Karpas-422 (cell line): ENCODE results near the gene PORCN. TPM values are rescaled to one million over a fixed set of nuclear protein-coding genes. Genes with fewer than 3 reads are reported as not detected.

Experiments used
- DNase-seq: peaks from one replicate; pipeline ENCODE4 v3.0.0-alpha.2; 2015
- H2AFZ ChIP-seq: fragments of 200-600 bp; sonication (generic); 2 replicates; pipeline ENCODE4 v1.6.1; 2014; ENCODE audit warnings: antibody characterized with exemption, low read length, mixed read lengths
- H3K27ac ChIP-seq: fragments of 200-600 bp; sonication (generic); 2 replicates; pipeline ENCODE4 v1.5.1; 2014; ENCODE audit warnings: mild to moderate bottlenecking, low read length, moderate library complexity
- H3K27me3 ChIP-seq: fragments of 200-600 bp; sonication (generic); 2 replicates; pipeline ENCODE4 v1.6.1; 2014; ENCODE audit warnings: low read length, mixed read lengths
- H3K36me3 ChIP-seq: fragments of 200-600 bp; sonication (generic); 2 replicates; pipeline ENCODE4 v1.6.1; 2014; ENCODE audit warnings: low read length, mixed read lengths; ENCODE audit not compliant: insufficient read depth
- H3K4me1 ChIP-seq: fragments of 200-600 bp; sonication (generic); 2 replicates; pipeline ENCODE4 v1.6.1; 2014; ENCODE audit warnings: mild to moderate bottlenecking, low read length, mixed read lengths
- H3K4me2 ChIP-seq: fragments of 200-600 bp; sonication (generic); 2 replicates; pipeline ENCODE4 v1.6.1; 2014; ENCODE audit warnings: low read length, low read depth, mild to moderate bottlenecking; ENCODE audit not compliant: poor library complexity, severe bottlenecking
- H3K4me3 ChIP-seq: fragments of 200-600 bp; sonication (generic); 2 replicates; pipeline ENCODE4 v1.5.1; 2014; ENCODE audit warnings: mild to moderate bottlenecking, antibody characterized with exemption, low read length, mixed read lengths
- H3K79me2 ChIP-seq: fragments of 200-600 bp; sonication (generic); 2 replicates; pipeline ENCODE4 v1.6.1; 2014; ENCODE audit warnings: mild to moderate bottlenecking, low read length, mixed read lengths
- H3K9ac ChIP-seq: fragments of 200-600 bp; sonication (generic); 2 replicates; pipeline ENCODE4 v1.6.0; 2014; ENCODE audit warnings: low read length
- H3K9me2 ChIP-seq: fragments of 200-600 bp; sonication (generic), shearing (Covaris generic); replicated peaks from 2 replicates; pipeline ENCODE4 v1.6.0; 2014; ENCODE audit warnings: mild to moderate bottlenecking, low read length, moderate library complexity; ENCODE audit not compliant: insufficient read depth
- H3K9me3 ChIP-seq: fragments of 300-700, 200-600 bp; sonication (generic); 2 replicates; pipeline ENCODE4 v1.6.1; 2014; ENCODE audit warnings: low read length, mixed read lengths
- H4K20me1 ChIP-seq: fragments of 200-600 bp; sonication (generic); 2 replicates; pipeline ENCODE4 v1.6.1; 2014; ENCODE audit warnings: mild to moderate bottlenecking, antibody characterized with exemption, low read length, low read depth; ENCODE audit not compliant: insufficient read depth
- total RNA-seq: library from RNA; depleted of rRNA; stranded (reverse); fragments of >200 nt; shearing (Covaris generic); gene quantifications from 2 replicates; pipeline ENCODE4 v1.2.3, GENCODE V29; 2014; ENCODE audit warnings: low replicate concordance; rRNA removed

The PORCN gene
- 0.29 TPM in 1 of 2 replicates, not detected in the other for total RNA-seq

GRCh38 chrX:48508400-48509244, at the start of gene PORCN:
TSS of gene PORCN (plus strand) at chrX:48508992. CDS start at chrX:48509821, 829 bp downstream.
- H3K9me3 ChIP-seq = no peaks in the 10 kb centered on the region
- H3K79me2 ChIP-seq = no peaks in the 10 kb centered on the region
- H3K27me3 ChIP-seq = no peaks in the 10 kb centered on the region
- no peak within 1 kb of the TSS for H2AFZ ChIP-seq
- no peak within 1 kb of the TSS for H3K9ac ChIP-seq
- peaks cover 7% of the 10 kb centered on the region; the same call in 1 of the 2 replicates for H4K20me1 ChIP-seq
- peaks cover 15% of the 10 kb centered on the region for H3K4me1 ChIP-seq
- peak; percentile 91 for DNase-seq
- no peaks in the 10 kb centered on the region for H3K9me2 ChIP-seq
- peak within 1 kb of the TSS; percentile 69 for H3K4me2 ChIP-seq
- H3K27ac ChIP-seq = no peak within 1 kb of the TSS
- no peaks in the 10 kb centered on the region for H3K36me3 ChIP-seq
- peak within 1 kb of the TSS; percentile 56; the same call in 1 of the 2 replicates for H3K4me3 ChIP-seq

- Histone ChIP-seq H3K9me3 (no peaks in the 10 kb centered on the region), H3K4me1 (no peaks in the 10 kb centered on the region), H3K79me2 (no peaks in the 10 kb centered on the region), H3K4me3 (no peak overlapping the region), H3K9ac (no peak overlapping the region), H3K27me3 (no peaks in the 10 kb centered on the region), H3K36me3 (no peaks in the 10 kb centered on the region), H3K27ac (no peak overlapping the region), H2AFZ (no peak overlapping the region), H3K9me2 (no peaks in the 10 kb centered on the region), H4K20me1 (no peaks in the 10 kb centered on the region), H3K4me2 (no peak overlapping the region)
- DNase-seq = peak; percentile 29
Measured at GRCh38 chrX:48459483-48459882, 49.3 kb upstream of the PORCN start.

- DNase-seq = peak; percentile 20
- Histone ChIP-seq H3K27me3 (no peaks in the 10 kb centered on the region), H3K9me2 (no peaks in the 10 kb centered on the region), H3K36me3 (no peaks in the 10 kb centered on the region), H4K20me1 (no peaks in the 10 kb centered on the region), H3K9me3 (no peaks in the 10 kb centered on the region), H3K9ac (no peak overlapping the region), H2AFZ (no peak overlapping the region), H3K4me1 (no peaks in the 10 kb centered on the region), H3K27ac (no peak overlapping the region), H3K4me3 (no peak overlapping the region), H3K79me2 (no peaks in the 10 kb centered on the region), H3K4me2 (no peak overlapping the region)
Measured at GRCh38 chrX:48460031-48460430, 48.8 kb upstream of the PORCN start.

GRCh38 chrX:48460606-48461005, 48.2 kb upstream of the PORCN start:
- peak; percentile 29 for DNase-seq
- Histone ChIP-seq H3K4me3 (no peak overlapping the region), H3K36me3 (no peaks in the 10 kb centered on the region), H3K4me2 (no peak overlapping the region), H4K20me1 (no peaks in the 10 kb centered on the region), H3K27ac (no peak overlapping the region), H3K9ac (no peak overlapping the region), H2AFZ (no peak overlapping the region), H3K79me2 (no peaks in the 10 kb centered on the region), H3K9me2 (no peaks in the 10 kb centered on the region), H3K4me1 (no peaks in the 10 kb centered on the region), H3K27me3 (no peaks in the 10 kb centered on the region), H3K9me3 (no peaks in the 10 kb centered on the region)

GRCh38 chrX:48461830-48462229, 47.0 kb upstream of the PORCN start:
- no peaks in the 10 kb centered on the region for H3K9me2 ChIP-seq
- no peaks in the 10 kb centered on the region for H4K20me1 ChIP-seq
- DNase-seq = peak; percentile 40
- no peaks in the 10 kb centered on the region for H3K27me3 ChIP-seq
- no peaks in the 10 kb centered on the region for H3K4me1 ChIP-seq
- no peak overlapping the region for H3K4me3 ChIP-seq
- H2AFZ ChIP-seq = no peak overlapping the region
- no peak overlapping the region for H3K9ac ChIP-seq
- no peaks in the 10 kb centered on the region for H3K9me3 ChIP-seq
- no peak overlapping the region for H3K27ac ChIP-seq
- no peak overlapping the region for H3K4me2 ChIP-seq
- H3K79me2 ChIP-seq = no peaks in the 10 kb centered on the region
- H3K36me3 ChIP-seq = no peaks in the 10 kb centered on the region

- Histone ChIP-seq H3K27me3 (no peaks in the 10 kb centered on the region), H3K36me3 (no peaks in the 10 kb centered on the region), H3K4me3 (no peak overlapping the region), H3K27ac (no peak overlapping the region), H3K9ac (no peak overlapping the region), H3K4me1 (no peaks in the 10 kb centered on the region), H2AFZ (no peak overlapping the region), H4K20me1 (no peaks in the 10 kb centered on the region), H3K9me3 (no peaks in the 10 kb centered on the region), H3K79me2 (no peaks in the 10 kb centered on the region), H3K9me2 (no peaks in the 10 kb centered on the region), H3K4me2 (no peak overlapping the region)
- peak; percentile 29 for DNase-seq
Measured at GRCh38 chrX:48465336-48465933, 43.4 kb upstream of the PORCN start.

- Histone ChIP-seq H3K4me2 (no peak overlapping the region), H3K9ac (no peak overlapping the region)
- peak; percentile 44 for DNase-seq
Measured at GRCh38 chrX:48466696-48467095, 42.1 kb upstream of the PORCN start.

GRCh38 chrX:48467281-48467761, 41.5 kb upstream of the PORCN start:
- Histone ChIP-seq H2AFZ (no peak overlapping the region), H3K9me3 (no peaks in the 10 kb centered on the region), H3K36me3 (no peaks in the 10 kb centered on the region), H3K4me1 (no peaks in the 10 kb centered on the region), H3K79me2 (no peaks in the 10 kb centered on the region), H3K4me3 (no peak overlapping the region), H3K4me2 (no peak overlapping the region), H3K9me2 (no peaks in the 10 kb centered on the region), H3K27ac (no peak overlapping the region), H4K20me1 (no peaks in the 10 kb centered on the region), H3K27me3 (no peaks in the 10 kb centered on the region), H3K9ac (no peak overlapping the region)
- DNase-seq = peak; percentile 14

More at GRCh38 chrX:48466696-48467095, 42.1 kb upstream of the PORCN start:
- H3K9me3 ChIP-seq = no peaks in the 10 kb centered on the region
- H3K27ac ChIP-seq = no peak overlapping the region
- no peaks in the 10 kb centered on the region for H4K20me1 ChIP-seq
- H3K36me3 ChIP-seq = no peaks in the 10 kb centered on the region
- H3K4me3 ChIP-seq = no peak overlapping the region
- no peak overlapping the region for H2AFZ ChIP-seq
- no peaks in the 10 kb centered on the region for H3K9me2 ChIP-seq
- no peaks in the 10 kb centered on the region for H3K4me1 ChIP-seq
- H3K79me2 ChIP-seq = no peaks in the 10 kb centered on the region
- no peaks in the 10 kb centered on the region for H3K27me3 ChIP-seq
